ENCODE results near the gene DAPK1.

- TF ChIP-seq POLR2A (IDR thresholded peaks at IDR 0.05; ENCODE audit: low read length) (no peak), GATA1 (IDR thresholded peaks at IDR 0.05; ENCODE audit: low read depth, low read length) (no peak)
These were observed 105.4 kb downstream of the DAPK1 start for GRCh38 chr9:87602933-87603643.

Measured in erythroblast (primary cell).